CD4-positive, alpha-beta T cell treated with Interleukin-2 at 100 ng/mL for 4 hours (primary cell): ENCODE data around the gene ITGB7.

Experiments
- DNase-seq: peaks from one replicate; pipeline ENCODE4 v3.0.0-alpha.2; 2020; ENCODE audit warnings: low spot score

Gene ITGB7

DNA sequence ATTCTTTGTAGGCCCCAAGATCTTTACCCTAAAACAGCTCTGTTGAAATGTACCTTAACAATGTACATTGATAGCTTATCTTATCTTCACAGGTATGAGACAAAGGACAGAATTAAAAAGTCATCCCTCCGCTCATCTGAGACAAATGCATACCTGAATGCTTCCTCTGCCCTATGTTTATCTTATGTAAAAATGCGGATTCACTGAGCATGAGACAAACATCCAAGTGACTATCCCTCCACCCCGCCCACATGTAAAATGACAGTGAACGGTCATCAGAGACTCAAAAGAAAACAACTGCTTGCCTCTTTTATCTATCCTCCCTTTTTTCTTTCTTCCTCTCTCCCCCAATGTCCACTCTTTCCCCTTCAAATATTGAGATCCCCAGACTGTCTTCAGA is 63.7 kb downstream of the ITGB7 start:
- DNase-seq = no peak
